Measurements from ENCODE around the gene KMT2E. TPM values are rescaled to one million over a fixed set of nuclear protein-coding genes. Genes with fewer than 3 reads are reported as not detected.
"Not testable (repeated sequence)": the region's sequence is repeated elsewhere in the genome, so short reads cannot be mapped to it uniquely, and the experiment has no call there.

KMT2E gene
- total RNA-seq, 3 donors from 2014 or later (not counting 1 experiment from before 2014, with no cell fraction given): 272 to 353 (median 345) TPM

DNA sequence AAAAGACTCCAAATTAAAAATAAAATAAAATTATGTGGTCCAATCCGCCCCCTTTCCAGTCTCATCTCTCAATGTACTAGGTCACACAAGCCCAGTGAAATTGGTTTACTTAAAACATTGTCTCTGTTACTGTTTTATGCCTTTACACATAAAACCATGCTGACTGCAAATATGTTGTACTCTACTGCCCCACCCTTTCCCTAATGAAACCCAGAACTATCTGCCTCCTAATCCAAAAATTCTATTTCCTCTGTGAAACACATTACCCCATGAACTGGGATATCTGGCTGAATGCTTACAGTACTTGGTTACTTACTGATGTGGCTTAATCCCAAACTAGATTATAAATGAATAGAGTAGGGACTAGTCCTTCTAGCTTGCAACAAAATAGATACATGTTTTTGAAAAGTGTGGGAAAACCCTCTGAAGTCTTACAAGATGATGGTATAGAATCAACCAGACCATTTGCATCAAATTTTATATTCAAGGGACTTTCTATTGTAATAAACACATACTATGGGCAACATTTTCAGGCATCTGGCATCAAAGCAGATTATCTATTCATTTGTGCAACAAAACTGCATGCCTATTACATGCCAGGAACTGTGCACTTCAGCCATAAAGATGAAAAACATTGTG, 10.0 kb upstream of the KMT2E start:
- peaks cover 77 to 82% of the 10 kb centered on the region in 2 donors for H3K4me1 Mint-ChIP-seq
- TF ChIP-seq CTCF (IDR thresholded peaks at IDR 0.05): no peak
- peak overlapping the region; percentile 47 for H3K4me3 Mint-ChIP-seq
- Histone ChIP-seq H3K4me1 (ENCODE audit: control insufficient read depth, insufficient read depth, low read length) (peaks cover 53% of the 10 kb centered on the region), H3K27me3 (ENCODE audit: control insufficient read depth, insufficient read depth, low read length) (no peaks in the 10 kb centered on the region), H3K9me3 (ENCODE audit: control insufficient read depth, insufficient read depth, low read length) (no peaks in the 10 kb centered on the region), H3K27ac (ENCODE audit: low read length) (peak overlapping the region; percentile 56), H3K36me3 (ENCODE audit: control insufficient read depth, insufficient read depth, low read length) (peaks cover 16% of the 10 kb centered on the region), H3K4me3 (ENCODE audit: low read length) (no peak overlapping the region)
- intact Hi-C loops (cut with micrococcal nuclease): no loop called here
- no peaks in the 10 kb centered on the region for H3K27me3 Mint-ChIP-seq (ENCODE audit: low read depth in 2 of 2)
- H3K27ac Mint-ChIP-seq: peak overlapping the region; percentile 68 to 100
- 91% methylated on average over 1 of the region's 1 CpG for WGBS (ENCODE audit: insufficient coverage)
- DNase-seq: no peak
- H3K9me3 Mint-ChIP-seq: no peaks in the 10 kb centered on the region
- ATAC-seq: no peak
- H3K36me3 Mint-ChIP-seq: no peaks in the 10 kb centered on the region

GRCh38 chr7:105005006-105005405, 9.0 kb upstream of the KMT2E start:
- ATAC-seq; H3K27ac ChIP-seq (ENCODE audit: low read length); H3K27me3 Mint-ChIP-seq (ENCODE audit: low read depth in 2 of 2); DNase-seq; H3K36me3 Mint-ChIP-seq; H3K4me3 ChIP-seq (ENCODE audit: low read length); intact Hi-C loops (cut with micrococcal nuclease); H3K9me3 ChIP-seq (ENCODE audit: control insufficient read depth, insufficient read depth, low read length); H3K27me3 ChIP-seq (ENCODE audit: control insufficient read depth, insufficient read depth, low read length); H3K9me3 Mint-ChIP-seq: not testable (repeated sequence)
- Mint-ChIP-seq H3K4me3 (peak overlapping the region; percentile 10), H3K4me1 (peaks cover 83 to 87% of the 10 kb centered on the region in 2 donors), H3K27ac (peak overlapping the region; percentile 100)
- 88% methylated on average over 8 of the region's 8 CpGs for WGBS (ENCODE audit: insufficient coverage)
- Histone ChIP-seq H3K4me1 (ENCODE audit: control insufficient read depth, insufficient read depth, low read length) (peaks cover 56% of the 10 kb centered on the region), H3K36me3 (ENCODE audit: control insufficient read depth, insufficient read depth, low read length) (peaks cover 16% of the 10 kb centered on the region)

DNA sequence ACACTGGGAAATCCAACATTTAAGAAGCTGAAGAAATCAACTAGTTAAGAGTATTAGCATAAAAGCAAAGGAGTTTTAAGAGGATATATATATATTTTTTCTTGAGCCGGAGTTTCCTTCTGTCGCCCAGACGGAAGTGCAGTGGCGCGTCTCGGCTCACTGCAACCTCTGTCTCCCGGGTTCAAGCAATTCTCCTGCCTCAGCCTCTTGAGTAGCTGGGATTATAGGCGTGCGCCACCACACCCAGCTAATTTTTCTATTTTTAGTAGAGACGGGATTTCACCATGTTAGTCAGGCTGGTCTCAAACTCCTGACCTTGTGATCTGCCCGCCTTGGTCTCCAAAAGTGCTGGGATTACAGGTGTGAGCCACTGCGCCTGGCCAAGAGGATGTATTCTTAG, 8.5 kb upstream of the KMT2E start:
- H3K4me3 Mint-ChIP-seq: peak overlapping the region; percentile 10
- H3K27ac Mint-ChIP-seq: peak overlapping the region; percentile 100

DNA sequence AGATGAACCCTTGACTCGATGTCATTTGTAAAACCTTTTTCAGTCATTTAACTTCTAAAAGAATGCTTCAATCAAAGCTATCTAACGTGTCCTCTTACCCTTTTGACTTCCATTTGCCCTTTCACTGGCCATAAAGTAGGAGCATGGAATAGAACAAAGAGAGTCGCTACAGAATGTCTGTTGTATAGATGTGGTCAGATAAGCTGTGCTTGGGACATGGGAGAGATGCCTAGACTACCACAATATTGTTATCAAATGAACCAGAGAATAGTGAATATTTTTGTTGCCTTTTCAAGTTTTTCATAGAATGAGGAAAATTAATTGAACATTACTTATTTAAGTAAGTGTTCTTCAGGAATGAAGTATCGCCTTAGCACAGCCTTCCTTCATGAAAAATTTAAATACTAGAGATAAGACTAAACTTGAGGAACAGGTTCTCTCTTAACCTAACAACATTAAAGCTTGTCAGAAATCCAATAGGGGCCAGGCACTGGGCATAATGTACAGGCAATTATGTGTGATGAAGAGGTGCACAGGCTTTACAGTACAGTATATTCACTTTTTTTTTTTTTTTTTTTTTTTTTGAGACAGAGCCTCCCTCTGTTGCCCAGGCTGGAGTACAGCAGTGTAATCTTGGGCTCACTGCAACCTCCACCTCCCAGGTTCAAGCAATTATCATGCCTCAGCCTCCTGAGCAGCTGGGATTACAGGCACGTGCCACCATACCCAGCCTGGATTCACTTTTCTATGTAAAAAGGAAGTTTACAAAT, 7.5 kb upstream of the KMT2E start:
- H3K27ac ChIP-seq (ENCODE audit: low read length): peak overlapping the region; percentile 18
- H3K4me3 Mint-ChIP-seq: peak overlapping the region; percentile 2
- peaks cover 9% of the 10 kb centered on the region for H3K36me3 ChIP-seq (ENCODE audit: control insufficient read depth, insufficient read depth, low read length)
- no peaks in the 10 kb centered on the region for H3K36me3 Mint-ChIP-seq
- peaks cover 84 to 85% of the 10 kb centered on the region in 2 donors for H3K4me1 Mint-ChIP-seq
- no peak overlapping the region for H3K4me3 ChIP-seq (ENCODE audit: low read length)
- WGBS (ENCODE audit: insufficient coverage): 35% methylated on average over 3 of the region's 5 CpGs
- TF ChIP-seq CTCF (IDR thresholded peaks at IDR 0.05): no peak
- intact Hi-C loops (cut with micrococcal nuclease): no loop called here
- no peaks in the 10 kb centered on the region for H3K27me3 Mint-ChIP-seq (ENCODE audit: low read depth in 2 of 2)
- no peaks in the 10 kb centered on the region for H3K9me3 ChIP-seq (ENCODE audit: control insufficient read depth, insufficient read depth, low read length)
- DNase-seq (peak in 1 of 2 donors; percentile 51), ATAC-seq (peak in 2 of 3 donors; percentile 27 to 35)
- H3K9me3 Mint-ChIP-seq: no peaks in the 10 kb centered on the region
- no peaks in the 10 kb centered on the region for H3K27me3 ChIP-seq (ENCODE audit: control insufficient read depth, insufficient read depth, low read length)
- H3K27ac Mint-ChIP-seq: peak overlapping the region; percentile 100
- peaks cover 48% of the 10 kb centered on the region for H3K4me1 ChIP-seq (ENCODE audit: control insufficient read depth, insufficient read depth, low read length)

More for the DNA sequence above, 8.5 kb upstream of the KMT2E start:
- H3K27me3 ChIP-seq (ENCODE audit: control insufficient read depth, insufficient read depth, low read length); H3K36me3 Mint-ChIP-seq; ATAC-seq; H3K4me3 ChIP-seq (ENCODE audit: low read length); H3K27me3 Mint-ChIP-seq (ENCODE audit: low read depth in 2 of 2); intact Hi-C loops (cut with micrococcal nuclease); H3K9me3 Mint-ChIP-seq; H3K27ac ChIP-seq (ENCODE audit: low read length); H3K9me3 ChIP-seq (ENCODE audit: control insufficient read depth, insufficient read depth, low read length); DNase-seq: not testable (repeated sequence)
- WGBS (ENCODE audit: insufficient coverage): 92% methylated on average over 12 of the region's 12 CpGs
- Histone ChIP-seq H3K36me3 (ENCODE audit: control insufficient read depth, insufficient read depth, low read length) (peaks cover 16% of the 10 kb centered on the region), H3K4me1 (ENCODE audit: control insufficient read depth, insufficient read depth, low read length) (peaks cover 56% of the 10 kb centered on the region)
- H3K4me1 Mint-ChIP-seq: peaks cover 83 to 87% of the 10 kb centered on the region in 2 donors
